ENCODE data around the gene CDC42BPA.
"Not testable (repeated sequence)": the region's sequence is repeated elsewhere in the genome, so short reads cannot be mapped to it uniquely, and the experiment has no call there.

The CDC42BPA gene

GRCh38 chr1:227318016-227318852, at the start of gene CDC42BPA:
Gene CDC42BPA, minus strand, starts transcription at chr1:227318492. Its CDS starts 1,310 bp downstream, at chr1:227317182.
- peak in 3 of 4 experiments; percentile 6 to 21 (median 17) for DNase-seq (ENCODE audit: low read depth in 4 of 4, low spot score in 1 of 4)

- no peak for DNase-seq (ENCODE audit: low read depth in 4 of 4, low spot score in 1 of 4)
Measured at GRCh38 chr1:227368009-227368408, 49.7 kb upstream of the CDC42BPA start.

- no peak for DNase-seq (ENCODE audit: low read depth in 4 of 4, low spot score in 1 of 4)
Measured at GRCh38 chr1:227365473-227366431, 47.5 kb upstream of the CDC42BPA start.

- DNase-seq (ENCODE audit: low read depth in 4 of 4, low spot score in 1 of 4), result no peak
Measured at GRCh38 chr1:227364657-227365056, 46.4 kb upstream of the CDC42BPA start.

- DNase-seq (ENCODE audit: low read depth in 4 of 4, low spot score in 1 of 4), result no peak
Measured at GRCh38 chr1:227363825-227364224, 45.5 kb upstream of the CDC42BPA start.

GRCh38 chr1:227362039-227362438, 43.7 kb upstream of the CDC42BPA start:
- no peak for DNase-seq (ENCODE audit: low read depth in 4 of 4, low spot score in 1 of 4)

- no peak for DNase-seq (ENCODE audit: low read depth in 4 of 4, low spot score in 1 of 4)
Measured at GRCh38 chr1:227357927-227358302, 39.6 kb upstream of the CDC42BPA start.

- DNase-seq (ENCODE audit: low read depth in 4 of 4, low spot score in 1 of 4), result no peak
Measured at GRCh38 chr1:227357171-227357926, 39.1 kb upstream of the CDC42BPA start.

GRCh38 chr1:227356620-227357146, 38.4 kb upstream of the CDC42BPA start:
- no peak for DNase-seq (ENCODE audit: low read depth in 4 of 4, low spot score in 1 of 4)

- no peak for DNase-seq (ENCODE audit: low read depth in 4 of 4, low spot score in 1 of 4)
Measured at GRCh38 chr1:227355542-227356245, 37.4 kb upstream of the CDC42BPA start.

- DNase-seq (ENCODE audit: low read depth in 4 of 4, low spot score in 1 of 4), result no peak
Measured at GRCh38 chr1:227353186-227353585, 34.9 kb upstream of the CDC42BPA start.

GRCh38 chr1:227352164-227352563, 33.9 kb upstream of the CDC42BPA start:
- not testable (repeated sequence) for DNase-seq (ENCODE audit: low read depth in 4 of 4, low spot score in 1 of 4)

GRCh38 chr1:227351443-227351842, 33.2 kb upstream of the CDC42BPA start:
- no peak for DNase-seq (ENCODE audit: low read depth in 4 of 4, low spot score in 1 of 4)

- DNase-seq (ENCODE audit: low read depth in 4 of 4, low spot score in 1 of 4), result no peak
Measured at GRCh38 chr1:227349967-227350366, 31.7 kb upstream of the CDC42BPA start.

GRCh38 chr1:227343727-227344551, 25.6 kb upstream of the CDC42BPA start:
- DNase-seq (ENCODE audit: low read depth in 4 of 4, low spot score in 1 of 4), result no peak

- DNase-seq (ENCODE audit: low read depth in 4 of 4, low spot score in 1 of 4), result no peak
Measured at GRCh38 chr1:227343206-227343605, 24.9 kb upstream of the CDC42BPA start.

GRCh38 chr1:227342075-227342829, 24.0 kb upstream of the CDC42BPA start:
- no peak for DNase-seq (ENCODE audit: low read depth in 4 of 4, low spot score in 1 of 4)

GRCh38 chr1:227336136-227336535, 17.8 kb upstream of the CDC42BPA start:
- DNase-seq (ENCODE audit: low read depth in 4 of 4, low spot score in 1 of 4), result not testable (repeated sequence)
